ENCODE measurements around the gene DLG1.

The DLG1 gene

GRCh38 chr3:197298341-197298944 lies at the start of gene DLG1:
Gene DLG1 (minus strand): TSS chr3:197298612. CDS start chr3:197297204, 1,408 bp downstream.
- peak; percentile 95 for DNase-seq (ENCODE audit: low spot score)

GRCh38 chr3:197348014-197348413 lies 49.6 kb upstream of the DLG1 start:
- no peak for DNase-seq (ENCODE audit: low spot score)

GRCh38 chr3:197345390-197345789 lies 47.0 kb upstream of the DLG1 start:
- DNase-seq (ENCODE audit: low spot score) = no peak

GRCh38 chr3:197344582-197345318 lies 46.3 kb upstream of the DLG1 start:
- DNase-seq (ENCODE audit: low spot score) = no peak

GRCh38 chr3:197343656-197344408 lies 45.4 kb upstream of the DLG1 start:
- no peak for DNase-seq (ENCODE audit: low spot score)

- no peak for DNase-seq (ENCODE audit: low spot score)
Measured at GRCh38 chr3:197343111-197343510, 44.7 kb upstream of the DLG1 start.

- DNase-seq (ENCODE audit: low spot score) = no peak
Measured at GRCh38 chr3:197340521-197340871, 42.1 kb upstream of the DLG1 start.

GRCh38 chr3:197339841-197340520 lies 41.6 kb upstream of the DLG1 start:
- DNase-seq (ENCODE audit: low spot score) = no peak

GRCh38 chr3:197338586-197338985 lies 40.2 kb upstream of the DLG1 start:
- DNase-seq (ENCODE audit: low spot score) = no peak

GRCh38 chr3:197337656-197338055 lies 39.2 kb upstream of the DLG1 start:
- no peak for DNase-seq (ENCODE audit: low spot score)

- no peak for DNase-seq (ENCODE audit: low spot score)
Measured at GRCh38 chr3:197337214-197337613, 38.8 kb upstream of the DLG1 start.

- DNase-seq (ENCODE audit: low spot score) = no peak
Measured at GRCh38 chr3:197336348-197336747, 37.9 kb upstream of the DLG1 start.

GRCh38 chr3:197335428-197336132 lies 37.2 kb upstream of the DLG1 start:
- no peak for DNase-seq (ENCODE audit: low spot score)

GRCh38 chr3:197333901-197334639 lies 35.7 kb upstream of the DLG1 start:
- no peak for DNase-seq (ENCODE audit: low spot score)

GRCh38 chr3:197331131-197331530 lies 32.7 kb upstream of the DLG1 start:
- DNase-seq (ENCODE audit: low spot score) = peak; percentile 24

- DNase-seq (ENCODE audit: low spot score) = no peak
Measured at GRCh38 chr3:197329382-197329781, 31.0 kb upstream of the DLG1 start.

GRCh38 chr3:197328198-197328597 lies 29.8 kb upstream of the DLG1 start:
- no peak for DNase-seq (ENCODE audit: low spot score)

GRCh38 chr3:197327701-197328100 lies 29.3 kb upstream of the DLG1 start:
- no peak for DNase-seq (ENCODE audit: low spot score)

- no peak for DNase-seq (ENCODE audit: low spot score)
Measured at GRCh38 chr3:197325773-197326172, 27.4 kb upstream of the DLG1 start.

- DNase-seq (ENCODE audit: low spot score) = no peak
Measured at GRCh38 chr3:197322149-197322548, 23.7 kb upstream of the DLG1 start.

- DNase-seq (ENCODE audit: low spot score) = no peak
Measured at GRCh38 chr3:197320582-197320981, 22.2 kb upstream of the DLG1 start.
